ENCODE data around the gene CCDC89. TPM values are rescaled to one million over a fixed set of nuclear protein-coding genes. Genes with fewer than 3 reads are reported as not detected.

CCDC89 gene
- total RNA-seq (4.1 TPM), polyA plus RNA-seq (2.3 TPM)

DNA sequence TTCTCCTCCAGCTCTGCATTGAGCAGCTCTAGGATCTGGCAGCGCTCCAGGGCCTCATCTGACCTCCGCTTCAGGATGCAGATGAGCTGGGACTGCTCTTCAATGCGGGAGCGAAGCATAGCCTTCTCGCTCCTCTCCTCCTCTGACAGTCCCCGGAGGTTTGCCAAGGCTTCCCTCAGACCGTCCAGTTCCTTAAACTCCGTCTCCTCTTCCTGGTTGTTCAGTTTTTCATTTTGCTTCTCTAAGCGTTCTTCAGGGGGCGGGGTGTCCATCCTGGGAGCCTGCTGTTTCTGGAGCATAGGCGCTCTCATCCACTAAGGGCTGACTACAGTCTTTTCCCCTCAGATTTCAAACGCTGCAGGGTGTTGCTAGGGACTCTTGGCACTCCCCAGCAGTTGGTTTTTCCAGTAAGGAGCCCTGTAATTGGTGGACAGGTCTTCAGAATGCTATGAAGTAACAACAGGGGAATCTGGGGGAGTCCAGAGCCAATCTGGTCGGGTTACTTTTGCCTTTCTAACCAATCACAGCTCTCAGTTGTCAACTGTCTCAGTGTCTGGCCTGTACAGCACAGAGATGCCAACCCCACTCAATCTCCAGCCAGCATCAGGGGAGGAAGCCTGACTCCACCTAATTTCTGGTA lies at the start of gene CCDC89:
Gene CCDC89, minus strand, starts transcription at position 376 of the 640 bp plus-strand sequence. Its CDS starts 65 bp downstream, at position 311.
- peak; percentile 78 for DNase-seq (ENCODE audit: extremely low spot score)
- Histone ChIP-seq H3K4me3 (ENCODE audit: low read depth, low read length) (peak within 1 kb of the TSS; percentile 14), H3K27ac (ENCODE audit: low read depth) (peak within 1 kb of the TSS; percentile 40), H3K36me3 (ENCODE audit: insufficient read depth) (no peaks in the 10 kb centered on the region), H3K4me1 (ENCODE audit: insufficient read depth) (no peaks in the 10 kb centered on the region)
- 15% methylated on average over 13 of the region's 13 CpGs for WGBS

DNA sequence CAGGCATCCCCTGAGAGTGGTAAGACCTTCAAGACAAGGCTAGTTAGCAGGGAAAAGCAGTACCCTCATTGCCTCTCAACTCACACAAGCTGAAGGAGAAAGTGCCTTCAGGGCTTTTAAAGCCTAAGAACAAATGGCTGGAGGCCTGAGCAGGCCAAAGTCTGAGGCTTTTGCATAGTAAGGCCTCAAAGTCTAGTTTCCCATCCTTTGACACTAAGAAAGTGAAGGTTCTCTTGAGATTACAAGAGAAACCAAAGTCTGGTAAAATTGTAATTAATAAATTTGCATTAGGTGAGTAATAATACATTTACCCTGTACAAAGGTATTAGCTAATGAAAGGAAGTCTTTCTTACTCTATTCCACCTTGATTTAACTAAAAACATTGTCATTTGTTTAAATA lies 47.0 kb upstream of the CCDC89 start:
- Histone ChIP-seq H3K4me3 (ENCODE audit: low read depth, low read length) (no peak overlapping the region), H3K36me3 (ENCODE audit: insufficient read depth) (no peaks in the 10 kb centered on the region), H3K4me1 (ENCODE audit: insufficient read depth) (peaks cover 1% of the 10 kb centered on the region), H3K27ac (ENCODE audit: low read depth) (no peak overlapping the region)
- no peak for DNase-seq (ENCODE audit: extremely low spot score)

DNA sequence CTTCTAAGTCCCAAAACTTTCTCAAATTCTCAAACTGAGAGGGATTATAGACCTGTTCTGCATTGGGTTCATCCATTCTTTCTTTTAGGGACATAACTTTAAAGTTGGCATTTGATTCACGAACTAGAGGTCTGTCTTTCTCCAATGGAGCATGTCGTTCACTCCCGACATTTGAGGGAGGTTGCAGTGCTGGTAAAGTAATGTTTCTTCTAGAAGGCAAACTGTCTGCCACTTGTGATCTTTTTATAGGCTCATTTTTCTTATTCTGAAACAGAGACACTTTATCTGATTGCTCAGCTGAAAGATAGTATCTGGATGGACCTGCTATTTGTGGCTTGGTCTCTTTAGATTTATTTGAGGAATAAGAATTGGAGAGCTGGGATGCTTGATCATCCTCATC lies 40.4 kb upstream of the CCDC89 start:
- Histone ChIP-seq H3K4me1 (ENCODE audit: insufficient read depth) (no peaks in the 10 kb centered on the region), H3K36me3 (ENCODE audit: insufficient read depth) (no peaks in the 10 kb centered on the region), H3K4me3 (ENCODE audit: low read depth, low read length) (no peak overlapping the region), H3K27ac (ENCODE audit: low read depth) (no peak overlapping the region)
- DNase-seq (ENCODE audit: extremely low spot score) = no peak
- 95% methylated on average over 3 of the region's 3 CpGs for WGBS

- H3K4me1 ChIP-seq (ENCODE audit: insufficient read depth) = no peaks in the 10 kb centered on the region
- WGBS = 72% methylated on average over 3 of the region's 3 CpGs
- no peak overlapping the region for H3K4me3 ChIP-seq (ENCODE audit: low read depth, low read length)
- no peak overlapping the region for H3K27ac ChIP-seq (ENCODE audit: low read depth)
- no peak for DNase-seq (ENCODE audit: extremely low spot score)
- H3K36me3 ChIP-seq (ENCODE audit: insufficient read depth) = no peaks in the 10 kb centered on the region
These were observed 39.7 kb upstream of the CCDC89 start for GRCh38 chr11:85725510-85726258.

DNA sequence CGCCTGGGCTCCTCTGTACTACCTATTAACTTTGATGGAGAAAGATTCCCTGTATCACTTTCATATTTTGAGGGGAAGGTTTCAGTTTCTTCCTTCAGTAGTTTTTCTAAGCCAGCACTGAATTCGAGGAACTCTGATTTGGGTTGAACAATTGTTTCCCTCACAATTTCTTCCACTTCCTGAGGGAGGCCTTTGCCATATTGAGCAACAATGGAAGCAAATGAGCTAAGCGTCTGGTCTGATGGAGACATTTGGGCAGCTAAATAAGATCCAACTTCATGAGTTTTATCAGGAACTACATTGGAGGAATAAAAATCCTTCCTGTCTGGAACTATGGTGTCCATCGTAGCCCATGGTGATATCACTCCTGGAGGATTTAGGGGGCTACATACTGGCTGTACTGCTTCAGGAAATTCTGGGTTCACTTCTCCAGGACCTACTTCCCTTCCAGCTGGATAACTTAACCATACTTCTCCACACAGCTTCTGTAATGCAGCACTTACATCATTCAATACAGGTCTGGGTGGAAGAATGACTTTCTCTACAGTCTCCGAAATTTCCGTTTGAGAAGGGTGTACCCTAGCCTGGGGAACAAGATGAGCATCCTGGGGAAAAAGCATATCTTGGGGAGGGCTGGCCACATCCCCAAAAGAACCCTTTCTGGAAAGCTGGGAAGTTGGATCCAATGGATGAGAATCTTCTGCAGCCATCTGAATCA lies 38.9 kb upstream of the CCDC89 start:
- no peak overlapping the region for H3K27ac ChIP-seq (ENCODE audit: low read depth)
- H3K4me3 ChIP-seq (ENCODE audit: low read depth, low read length) = no peak overlapping the region
- no peak for DNase-seq (ENCODE audit: extremely low spot score)
- WGBS = 93% methylated on average over 6 of the region's 6 CpGs
- no peaks in the 10 kb centered on the region for H3K4me1 ChIP-seq (ENCODE audit: insufficient read depth)
- H3K36me3 ChIP-seq (ENCODE audit: insufficient read depth) = no peaks in the 10 kb centered on the region

DNA sequence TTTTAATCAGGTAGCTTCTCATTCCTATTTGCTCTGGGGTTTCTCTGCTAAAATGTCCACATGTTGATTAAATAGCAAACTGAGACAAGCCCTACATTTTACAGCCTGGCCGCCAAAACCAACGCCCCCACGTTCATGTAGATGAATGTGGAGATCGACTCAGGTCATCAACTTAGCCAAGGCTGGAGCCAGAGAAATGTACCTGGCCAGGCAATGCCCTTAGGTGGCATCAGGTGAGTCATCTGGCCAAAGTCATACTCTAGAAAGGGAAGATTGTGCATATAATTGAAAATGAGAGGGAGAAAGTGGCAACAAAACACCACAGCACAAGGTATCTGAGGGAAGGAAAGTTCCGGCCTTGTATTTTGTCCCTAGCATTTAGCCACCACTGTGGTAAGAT lies 37.1 kb upstream of the CCDC89 start:
- Histone ChIP-seq H3K36me3 (ENCODE audit: insufficient read depth) (no peaks in the 10 kb centered on the region), H3K27ac (ENCODE audit: low read depth) (no peak overlapping the region), H3K4me1 (ENCODE audit: insufficient read depth) (no peaks in the 10 kb centered on the region), H3K4me3 (ENCODE audit: low read depth, low read length) (no peak overlapping the region)
- DNase-seq (ENCODE audit: extremely low spot score) = no peak
- 88% methylated on average over 5 of the region's 5 CpGs for WGBS

DNA sequence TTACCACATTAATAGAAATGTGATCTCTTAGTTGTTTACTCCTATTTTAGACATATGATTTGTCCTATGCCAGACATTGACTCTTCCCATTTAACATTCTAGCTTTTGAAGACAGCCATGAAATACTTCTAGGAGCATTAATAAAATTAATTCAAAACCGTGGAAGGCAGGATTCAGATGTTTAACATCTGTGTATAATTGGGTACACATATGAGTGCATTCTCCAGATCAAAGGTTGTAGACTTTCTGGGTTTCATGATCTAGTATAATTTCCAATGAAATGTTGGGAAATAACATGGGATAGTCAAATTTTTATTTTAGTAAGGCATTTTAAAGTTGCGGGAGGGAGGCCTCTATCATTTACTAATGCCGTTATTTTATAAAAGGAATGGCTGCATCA lies 35.2 kb upstream of the CCDC89 start:
- H3K27ac ChIP-seq (ENCODE audit: low read depth) = no peak overlapping the region
- no peak overlapping the region for H3K4me3 ChIP-seq (ENCODE audit: low read depth, low read length)
- no peak for DNase-seq (ENCODE audit: extremely low spot score)
- WGBS = 78% methylated on average over 3 of the region's 3 CpGs
- H3K4me1 ChIP-seq (ENCODE audit: insufficient read depth) = no peaks in the 10 kb centered on the region
- no peaks in the 10 kb centered on the region for H3K36me3 ChIP-seq (ENCODE audit: insufficient read depth)

GRCh38 chr11:85718991-85719807 lies 33.2 kb upstream of the CCDC89 start:
- WGBS = 40% methylated on average over 10 of the region's 10 CpGs
- Histone ChIP-seq H3K4me1 (ENCODE audit: insufficient read depth) (no peaks in the 10 kb centered on the region), H3K36me3 (ENCODE audit: insufficient read depth) (peaks cover under 1% of the 10 kb centered on the region), H3K4me3 (ENCODE audit: low read depth, low read length) (peak overlapping the region; percentile 11), H3K27ac (ENCODE audit: low read depth) (peak overlapping the region; percentile 16)
- no peak for DNase-seq (ENCODE audit: extremely low spot score)

GRCh38 chr11:85718126-85718943 lies 32.3 kb upstream of the CCDC89 start:
- H3K27ac ChIP-seq (ENCODE audit: low read depth) = peak overlapping the region; percentile 16
- no peak for DNase-seq (ENCODE audit: extremely low spot score)
- H3K36me3 ChIP-seq (ENCODE audit: insufficient read depth) = peaks cover 3% of the 10 kb centered on the region
- H3K4me3 ChIP-seq (ENCODE audit: low read depth, low read length) = peak overlapping the region; percentile 11
- H3K4me1 ChIP-seq (ENCODE audit: insufficient read depth) = no peaks in the 10 kb centered on the region
- 42% methylated on average over 7 of the region's 7 CpGs for WGBS

- H3K27ac ChIP-seq (ENCODE audit: low read depth) = no peak overlapping the region
- 83% methylated on average over 2 of the region's 2 CpGs for WGBS
These were observed 31.4 kb upstream of the CCDC89 start for GRCh38 chr11:85717429-85717828.

DNA sequence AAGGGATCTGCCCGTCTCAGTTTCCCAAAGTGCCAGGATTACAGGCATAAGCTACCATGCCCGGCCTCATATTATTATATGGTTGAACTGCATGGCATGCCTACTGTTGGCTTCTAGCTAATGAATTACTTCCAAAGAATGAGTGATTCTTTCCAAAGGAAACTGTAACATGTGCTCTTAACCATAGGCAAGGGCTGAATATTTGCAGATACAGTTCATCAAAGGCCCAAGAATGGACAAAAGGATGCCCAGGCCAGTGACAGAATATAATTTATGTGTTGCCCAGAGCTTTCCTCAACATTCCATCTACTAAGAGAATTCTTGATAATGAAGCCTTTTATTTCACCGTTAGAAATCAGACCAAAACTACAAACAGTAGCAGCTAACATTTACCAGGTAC lies 27.0 kb upstream of the CCDC89 start:
- Histone ChIP-seq H3K4me1 (ENCODE audit: insufficient read depth) (no peaks in the 10 kb centered on the region), H3K27ac (ENCODE audit: low read depth) (no peak overlapping the region), H3K4me3 (ENCODE audit: low read depth, low read length) (no peak overlapping the region), H3K36me3 (ENCODE audit: insufficient read depth) (peaks cover 3% of the 10 kb centered on the region)
- 86% methylated on average over 3 of the region's 3 CpGs for WGBS
- no peak for DNase-seq (ENCODE audit: extremely low spot score)

More at GRCh38 chr11:85717429-85717828, 31.4 kb upstream of the CCDC89 start:
- H3K36me3 ChIP-seq (ENCODE audit: insufficient read depth) = peaks cover 3% of the 10 kb centered on the region
- H3K4me3 ChIP-seq (ENCODE audit: low read depth, low read length) = no peak overlapping the region
- H3K4me1 ChIP-seq (ENCODE audit: insufficient read depth) = no peaks in the 10 kb centered on the region
- no peak for DNase-seq (ENCODE audit: extremely low spot score)

DNA sequence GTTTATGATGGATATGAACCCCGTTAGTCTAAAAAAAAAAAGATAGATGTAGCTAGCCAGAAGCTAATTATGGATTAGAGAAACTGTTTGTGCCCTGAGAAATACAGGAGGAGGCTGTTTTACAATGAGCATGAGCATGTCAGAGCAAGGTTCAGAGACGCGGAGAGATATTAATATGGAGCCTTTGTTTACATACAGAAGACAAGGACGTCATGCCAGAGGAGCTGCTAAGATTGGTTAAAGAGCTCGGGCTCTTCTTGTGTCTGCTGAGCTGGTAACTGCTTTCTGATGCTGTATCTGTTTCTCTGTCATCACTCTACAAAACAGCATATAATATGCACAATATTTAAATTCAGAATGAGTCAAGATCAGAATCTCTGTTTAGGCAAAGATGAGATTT lies 24.9 kb upstream of the CCDC89 start:
- Histone ChIP-seq H3K36me3 (ENCODE audit: insufficient read depth) (peaks cover 3% of the 10 kb centered on the region), H3K4me1 (ENCODE audit: insufficient read depth) (no peaks in the 10 kb centered on the region), H3K4me3 (ENCODE audit: low read depth, low read length) (no peak overlapping the region), H3K27ac (ENCODE audit: low read depth) (no peak overlapping the region)
- no peak for DNase-seq (ENCODE audit: extremely low spot score)
- WGBS = 27% methylated on average over 5 of the region's 5 CpGs

Data from urinary bladder (tissue), 4 donors.